GM19328 (cell line): ENCODE measurements around the gene CBL.
"Not testable (repeated sequence)": the region's sequence is repeated elsewhere in the genome, so short reads cannot be mapped to it uniquely, and the experiment has no call there.

Source experiments
- ATAC-seq: cut with Tn5 transposase; IDR thresholded peaks from one replicate; pipeline ENCODE4 v1.9.1; 2021; ENCODE audit warnings: mild to moderate bottlenecking, moderate library complexity; ENCODE audit not compliant: unreplicated experiment

Gene CBL

DNA sequence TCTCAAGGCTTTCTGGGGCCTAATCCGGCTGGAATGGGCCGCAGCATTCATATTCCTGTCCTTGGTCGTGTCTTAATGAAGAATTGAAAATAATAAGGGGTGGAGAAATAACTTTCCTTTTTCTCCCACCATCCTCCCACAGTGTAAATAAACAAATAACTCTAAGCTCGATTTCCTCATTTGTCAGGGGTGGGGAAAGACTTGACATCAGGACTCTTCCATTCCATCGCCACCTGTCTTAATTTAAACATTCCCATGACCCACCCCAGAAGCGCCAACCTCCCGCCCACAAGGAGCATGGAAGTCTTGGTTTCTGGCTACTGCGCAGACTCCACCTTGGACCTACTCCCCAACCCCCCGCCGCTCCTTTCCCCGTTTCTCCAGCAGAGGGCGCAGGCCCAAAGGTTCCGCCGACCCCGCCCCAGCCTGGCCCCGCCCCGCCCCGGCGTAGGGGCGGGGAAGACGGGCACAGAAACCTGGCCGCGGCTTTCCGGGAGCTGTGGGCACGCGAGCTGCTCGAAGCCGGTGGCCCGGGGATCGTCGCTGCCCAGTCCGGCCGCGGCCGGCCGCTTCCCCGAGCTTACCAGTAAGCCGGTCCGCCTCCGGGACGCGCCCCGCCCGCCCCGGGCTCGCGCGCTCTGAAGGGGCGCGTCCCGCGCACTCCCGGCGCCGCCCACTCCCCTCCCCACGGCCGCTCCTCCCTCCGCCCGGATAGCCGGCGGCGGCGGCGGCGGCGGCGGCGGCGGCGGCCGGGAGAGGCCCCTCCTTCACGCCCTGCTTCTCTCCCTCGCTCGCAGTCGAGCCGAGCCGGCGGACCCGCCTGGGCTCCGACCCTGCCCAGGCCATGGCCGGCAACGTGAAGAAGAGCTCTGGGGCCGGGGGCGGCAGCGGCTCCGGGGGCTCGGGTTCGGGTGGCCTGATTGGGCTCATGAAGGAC is at the start of gene CBL:
Gene CBL (plus strand): TSS at position 766 of the 937 bp plus-strand sequence. CDS start 79 bp downstream, at position 845.
- ATAC-seq: peak; percentile 82

DNA sequence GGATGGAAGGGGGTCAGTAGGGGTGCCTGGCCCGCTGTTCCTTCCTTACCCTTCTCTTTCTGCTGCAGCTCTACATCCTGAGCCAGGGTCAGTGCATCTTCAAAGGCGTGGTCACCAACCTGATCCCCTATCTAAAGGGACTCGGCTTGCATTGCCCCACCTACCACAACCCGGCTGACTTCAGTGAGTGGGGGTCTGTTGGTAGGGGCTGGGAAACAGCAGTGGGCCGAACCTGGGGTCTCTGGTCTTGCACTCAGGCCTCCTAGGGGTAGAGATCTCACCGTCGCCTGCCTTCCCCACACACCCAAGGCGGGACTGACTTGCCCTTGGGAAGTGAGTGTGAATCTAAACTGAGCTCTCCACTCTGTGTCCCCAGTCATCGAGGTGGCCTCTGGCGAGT is 49.6 kb upstream of the CBL start:
- no peak for ATAC-seq

DNA sequence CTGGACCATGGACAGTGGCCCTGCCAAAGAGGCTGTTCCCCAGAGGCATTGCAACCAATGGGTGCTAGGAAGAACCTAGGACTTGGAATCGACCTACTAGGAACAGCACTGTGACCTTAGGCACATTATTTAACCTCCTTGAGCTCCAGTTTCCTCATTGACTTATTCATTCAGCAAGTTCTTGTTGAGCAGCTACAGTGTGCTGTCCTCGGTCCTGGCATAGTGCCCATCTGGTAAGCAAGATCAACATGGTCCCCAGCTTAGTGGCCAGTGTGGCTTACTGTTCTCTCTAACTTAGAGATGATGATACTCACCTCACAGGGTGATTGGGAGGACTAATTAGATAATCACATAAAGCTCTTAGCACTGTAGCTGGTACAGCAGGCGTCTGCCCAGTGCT is 49.1 kb upstream of the CBL start:
- no peak for ATAC-seq

DNA sequence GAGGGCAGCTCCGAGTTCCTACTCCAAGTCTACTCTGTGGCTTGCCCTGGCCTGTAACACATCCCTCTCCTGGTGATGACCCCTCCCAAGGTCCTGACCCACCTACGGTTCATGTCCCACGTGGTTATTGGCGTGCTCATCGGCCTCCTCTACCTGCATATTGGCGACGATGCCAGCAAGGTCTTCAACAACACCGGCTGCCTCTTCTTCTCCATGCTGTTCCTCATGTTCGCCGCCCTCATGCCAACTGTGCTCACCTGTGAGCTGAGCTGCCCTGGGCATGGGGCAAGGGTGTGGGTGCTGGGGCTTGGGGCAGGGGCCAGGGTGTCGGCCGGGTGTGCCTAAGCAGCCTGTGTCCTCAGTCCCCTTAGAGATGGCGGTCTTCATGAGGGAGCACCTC is 47.7 kb upstream of the CBL start:
- ATAC-seq: no peak

DNA sequence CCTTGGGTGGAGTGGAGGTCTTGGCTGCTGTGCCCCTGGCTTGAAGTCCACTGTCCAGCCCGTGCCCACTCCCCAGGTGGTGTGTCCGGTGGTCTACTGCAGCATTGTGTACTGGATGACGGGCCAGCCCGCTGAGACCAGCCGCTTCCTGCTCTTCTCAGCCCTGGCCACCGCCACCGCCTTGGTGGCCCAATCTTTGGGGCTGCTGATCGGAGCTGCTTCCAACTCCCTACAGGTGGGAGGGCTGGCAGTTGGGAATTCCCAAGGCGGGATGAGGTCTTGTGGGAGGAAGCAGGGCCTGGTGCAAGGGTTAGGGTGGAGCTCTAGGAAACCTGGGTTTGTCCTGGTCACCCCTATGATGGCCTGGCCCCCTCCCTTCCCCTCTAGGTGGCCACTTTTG is 46.0 kb upstream of the CBL start:
- ATAC-seq: no peak

DNA sequence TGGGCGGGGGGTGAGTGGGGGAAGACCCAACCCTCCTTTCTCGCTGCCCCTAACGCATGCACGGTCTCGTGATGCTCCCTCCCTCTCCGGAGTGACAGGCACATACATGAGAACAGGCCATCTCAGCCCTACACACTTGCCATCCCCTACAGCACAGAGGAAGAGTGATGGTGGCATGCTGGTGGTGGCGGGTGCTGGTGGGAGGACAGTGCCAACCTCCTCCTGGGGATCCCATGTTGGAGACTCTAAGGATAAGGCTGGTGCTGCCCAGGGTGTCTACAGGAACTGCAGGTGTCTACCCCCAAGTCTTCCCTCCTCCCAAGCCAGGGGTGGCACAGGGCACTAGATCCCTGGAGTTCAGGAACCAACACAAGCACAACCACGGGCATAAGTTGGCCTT is 44.3 kb upstream of the CBL start:
- ATAC-seq: no peak

DNA sequence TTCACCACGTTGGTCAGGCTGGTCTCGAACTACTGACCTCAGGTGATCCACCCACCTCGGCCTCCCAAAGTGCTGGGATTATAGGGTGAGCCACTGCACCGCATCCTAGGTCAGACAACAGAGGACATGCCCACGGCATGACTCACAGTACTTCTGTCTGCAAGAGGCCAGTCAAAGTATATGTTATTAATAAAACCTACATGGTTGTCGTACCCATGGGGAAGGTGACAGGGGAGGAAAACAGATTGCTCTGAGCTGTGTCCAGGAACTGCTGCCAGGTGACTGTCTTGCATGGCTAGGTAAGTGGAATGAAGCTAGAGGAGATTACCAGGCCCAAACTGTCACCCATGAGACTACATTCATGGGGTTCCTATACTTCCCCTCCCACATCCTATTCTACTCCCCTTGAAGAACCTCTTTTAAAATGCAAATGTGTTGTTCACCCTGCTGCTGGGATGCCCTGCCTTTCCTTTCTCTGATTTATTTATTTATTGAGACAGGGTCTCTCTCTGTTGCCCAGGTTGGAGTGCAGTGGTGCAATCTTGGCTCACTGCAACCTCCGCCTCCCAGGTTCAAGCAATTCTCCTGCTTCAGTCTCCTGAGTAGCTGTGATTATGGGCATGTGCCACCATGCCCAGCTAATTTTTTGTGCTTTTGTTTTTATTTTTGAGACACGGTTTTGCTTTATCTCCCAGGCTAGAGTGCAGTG is 39.6 kb upstream of the CBL start:
- ATAC-seq: no peak

DNA sequence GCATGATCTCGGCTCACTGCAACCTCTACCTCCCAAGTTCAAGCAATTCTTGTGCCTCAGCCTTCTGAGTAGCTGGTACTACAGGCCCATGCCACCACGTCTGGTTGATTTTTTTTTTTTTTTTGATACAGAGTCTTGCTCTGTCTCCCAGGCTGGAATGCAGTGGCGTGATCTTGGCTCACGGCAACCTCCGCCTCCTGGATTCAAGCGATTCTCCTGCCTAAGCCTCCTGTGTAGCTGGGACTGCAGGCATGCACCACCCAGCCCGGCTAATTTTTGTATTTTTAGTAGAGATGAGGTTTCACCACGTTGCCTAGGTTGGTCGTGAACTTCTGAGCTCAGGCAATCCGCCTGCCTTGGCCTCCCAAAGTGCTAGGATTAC is 39.1 kb upstream of the CBL start:
- ATAC-seq: not testable (repeated sequence)

DNA sequence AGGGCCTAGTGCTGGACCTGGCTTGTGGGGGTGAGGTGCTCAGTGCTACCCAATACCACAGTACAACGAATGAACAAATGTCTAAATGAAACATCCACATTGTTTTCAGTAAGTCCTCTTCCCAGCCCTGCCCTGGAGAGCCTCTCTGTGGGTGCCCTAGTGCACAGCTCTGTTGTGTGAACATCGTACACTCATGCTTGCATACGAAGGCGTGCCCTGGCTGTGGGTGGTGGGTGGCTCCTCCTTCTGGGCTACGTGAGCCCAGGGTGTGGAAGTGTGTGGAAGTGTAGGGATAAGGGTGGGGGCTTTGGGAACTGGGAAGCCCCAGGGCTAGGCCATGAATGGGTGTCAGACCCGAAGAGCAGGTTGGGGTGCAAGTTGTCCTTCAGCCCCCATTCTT is 38.2 kb upstream of the CBL start:
- no peak for ATAC-seq

DNA sequence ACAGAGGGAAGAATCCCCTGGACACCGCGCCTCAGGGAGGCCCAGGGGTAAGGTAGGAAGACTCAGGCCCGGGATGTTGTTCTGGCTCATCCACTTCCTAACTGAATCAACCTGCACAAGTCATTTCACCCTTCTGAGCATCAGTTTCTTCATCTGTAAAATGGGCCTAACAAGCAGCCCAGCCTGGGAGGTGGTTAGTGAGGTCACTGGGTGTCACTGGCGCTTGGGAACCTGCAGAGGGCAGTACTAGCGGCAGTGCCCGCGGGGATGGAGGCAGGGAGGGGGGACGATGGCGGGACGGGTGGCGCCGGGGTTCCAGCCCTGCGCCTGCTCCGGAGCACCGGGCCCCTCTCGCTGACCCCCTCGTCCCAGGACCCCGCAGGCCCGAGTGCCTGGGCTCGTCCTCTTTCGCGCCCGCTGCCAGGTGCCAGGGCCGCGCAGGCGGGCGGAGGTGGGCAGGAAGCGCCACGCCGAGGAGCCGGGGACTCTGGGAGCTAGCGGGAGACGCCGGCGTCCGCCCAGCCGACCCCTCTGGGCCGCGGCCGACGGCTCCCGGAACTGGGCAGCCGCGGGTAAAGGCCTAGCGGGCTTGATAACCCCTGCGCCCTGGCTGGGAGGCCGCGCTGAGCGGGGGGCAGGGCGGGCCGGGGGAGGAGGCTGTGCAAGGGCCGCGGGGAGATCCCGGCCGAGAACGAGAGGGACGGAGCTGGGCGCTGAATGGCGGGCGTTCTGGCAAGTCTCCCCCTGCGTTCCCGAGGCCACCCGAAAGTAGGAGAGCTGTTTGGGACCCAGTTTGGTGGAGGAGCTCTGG is 37.5 kb upstream of the CBL start, which contains the start of gene NLRX1:
Gene NLRX1 (plus strand): TSS at position 255 of the 811 bp plus-strand sequence. CDS start 2,679 bp downstream, outside the sequence.
- peak; percentile 83 for ATAC-seq

DNA sequence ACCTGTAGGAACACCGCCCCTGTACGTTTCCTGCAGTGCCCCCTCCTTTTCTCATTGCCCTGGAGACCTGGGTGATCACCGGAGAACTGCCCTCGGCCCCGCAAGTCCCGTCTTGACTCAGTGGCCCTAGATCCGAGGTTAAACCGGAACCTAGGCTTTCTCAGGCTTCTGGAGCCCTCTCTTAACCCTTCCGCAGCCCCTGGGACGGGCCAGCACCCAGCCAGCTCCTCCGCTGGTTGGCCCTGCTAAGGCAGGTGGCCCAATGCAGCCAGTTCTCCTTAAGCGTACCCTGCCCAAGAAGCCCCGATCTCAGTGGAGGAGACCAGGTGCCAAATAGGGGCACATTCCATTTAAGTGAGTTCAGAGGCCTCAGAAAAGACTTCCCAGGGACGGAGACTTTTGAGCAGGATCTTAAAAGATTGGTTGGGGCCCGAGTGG is 36.8 kb upstream of the CBL start:
- ATAC-seq: peak; percentile 13

DNA sequence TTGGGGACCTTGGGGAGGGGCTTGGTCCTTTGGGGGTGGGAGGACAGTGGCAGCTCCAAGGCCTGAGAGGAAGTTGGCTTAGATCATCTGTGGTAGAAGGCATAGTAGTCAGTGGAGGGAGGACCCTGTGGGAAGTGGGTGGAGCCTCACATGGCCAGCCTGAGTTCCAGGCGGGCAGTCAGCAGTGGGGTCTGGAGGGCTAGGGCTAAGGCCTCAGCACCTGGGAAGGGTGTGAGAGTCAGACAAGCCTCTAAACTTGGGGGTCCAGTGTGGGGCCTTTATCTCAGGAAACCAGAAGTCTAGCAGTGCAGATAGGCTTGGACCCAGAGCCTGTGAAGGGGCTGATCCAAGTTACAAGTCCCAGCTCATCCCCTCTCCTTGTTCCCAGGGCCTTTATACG is 33.6 kb upstream of the CBL start:
- ATAC-seq: no peak

DNA sequence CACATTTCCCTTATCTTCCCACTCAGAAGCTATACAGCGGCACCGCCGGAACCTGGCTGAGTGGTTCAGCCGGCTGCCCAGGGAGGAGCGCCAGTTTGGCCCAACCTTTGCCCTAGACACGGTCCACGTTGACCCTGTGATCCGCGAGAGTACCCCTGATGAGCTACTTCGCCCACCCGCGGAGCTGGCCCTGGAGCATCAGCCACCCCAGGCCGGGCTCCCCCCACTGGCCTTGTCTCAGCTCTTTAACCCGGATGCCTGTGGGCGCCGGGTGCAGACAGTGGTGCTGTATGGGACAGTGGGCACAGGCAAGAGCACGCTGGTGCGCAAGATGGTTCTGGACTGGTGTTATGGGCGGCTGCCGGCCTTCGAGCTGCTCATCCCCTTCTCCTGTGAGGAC is 32.7 kb upstream of the CBL start:
- no peak for ATAC-seq

DNA sequence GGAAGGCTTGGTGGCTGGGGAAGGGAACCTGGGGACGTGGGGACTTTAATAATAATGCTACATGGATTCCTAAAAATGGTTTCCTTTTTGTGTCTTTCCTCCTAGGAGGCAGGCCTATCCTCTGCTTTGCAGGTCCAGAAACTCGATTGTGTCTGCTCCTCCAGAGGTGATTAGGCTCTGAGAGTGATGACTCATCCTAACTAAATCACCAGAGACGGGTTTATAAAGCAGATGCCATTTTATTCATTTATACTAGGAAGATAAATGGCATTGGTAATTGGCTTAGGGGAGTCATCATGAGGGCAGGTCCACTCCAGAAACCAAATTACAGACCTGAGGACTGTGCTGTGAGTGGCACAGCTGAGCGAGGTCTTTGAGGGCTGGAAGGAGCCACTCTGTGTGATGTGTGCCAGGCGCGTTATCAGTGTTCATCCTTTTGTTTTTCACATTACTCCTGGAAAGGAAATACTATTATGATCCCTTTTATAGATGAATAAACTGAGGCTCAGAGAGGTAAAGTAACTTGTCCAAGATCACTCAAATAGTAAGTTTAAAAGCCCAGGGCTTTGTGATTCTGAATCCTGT is 30.6 kb upstream of the CBL start:
- no peak for ATAC-seq

DNA sequence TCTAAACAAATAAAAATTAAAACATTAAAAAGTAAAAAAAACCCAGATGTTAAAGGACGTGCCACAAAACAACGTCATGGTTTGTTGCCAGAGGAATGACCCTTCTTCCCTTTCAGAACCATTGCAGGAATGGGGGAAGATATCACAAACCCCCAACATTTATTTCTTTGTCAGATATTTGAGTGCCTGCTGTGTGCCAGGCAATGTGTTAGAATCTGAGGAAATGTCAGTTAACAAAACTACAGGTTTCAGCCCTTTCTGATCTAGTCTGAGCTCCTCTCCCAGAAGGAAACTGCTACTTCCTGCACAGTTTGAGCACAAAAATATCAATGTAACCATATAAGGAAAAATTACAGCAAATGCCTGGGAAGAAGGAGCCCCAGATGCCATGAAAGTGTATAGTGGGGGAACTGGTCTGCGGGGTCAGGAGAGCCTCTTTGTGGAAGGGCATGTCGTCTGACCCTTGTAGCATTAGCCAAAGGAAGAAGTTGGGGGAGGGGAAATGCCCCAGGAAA is 27.9 kb upstream of the CBL start:
- no peak for ATAC-seq

DNA sequence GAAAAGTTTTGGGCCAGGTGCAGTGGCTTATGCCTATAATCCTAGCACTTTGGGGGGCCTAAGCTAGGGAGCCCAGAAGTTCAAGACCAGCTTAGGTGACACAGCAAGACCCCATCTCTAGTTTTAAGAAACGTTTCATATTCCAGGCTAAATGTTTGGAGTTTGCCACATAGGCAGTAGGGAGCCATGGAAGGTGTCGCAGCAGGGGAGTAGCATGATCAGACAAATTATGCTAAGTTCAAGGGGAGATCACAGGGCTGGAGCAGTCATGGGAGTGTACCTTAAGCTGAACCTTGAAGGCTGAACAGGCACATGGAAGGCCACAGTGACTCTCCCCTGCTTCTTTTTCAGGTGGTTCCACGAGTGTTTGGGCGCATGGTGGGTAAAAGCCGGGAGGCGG is 26.8 kb upstream of the CBL start:
- no peak for ATAC-seq

DNA sequence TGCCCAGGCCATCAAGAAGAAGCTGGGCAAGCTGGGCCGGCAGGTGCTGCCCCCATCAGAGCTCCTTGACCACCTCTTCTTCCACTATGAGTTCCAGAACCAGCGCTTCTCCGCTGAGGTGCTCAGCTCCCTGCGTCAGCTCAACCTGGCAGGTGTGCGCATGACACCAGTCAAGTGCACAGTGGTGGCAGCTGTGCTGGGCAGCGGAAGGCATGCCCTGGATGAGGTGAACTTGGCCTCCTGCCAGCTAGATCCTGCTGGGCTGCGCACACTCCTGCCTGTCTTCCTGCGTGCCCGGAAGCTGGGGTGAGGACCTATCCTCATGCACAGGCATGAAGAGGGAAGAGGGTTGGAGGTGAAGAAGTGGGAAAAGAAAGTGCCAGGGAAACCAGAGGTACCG is 26.2 kb upstream of the CBL start:
- ATAC-seq: no peak

DNA sequence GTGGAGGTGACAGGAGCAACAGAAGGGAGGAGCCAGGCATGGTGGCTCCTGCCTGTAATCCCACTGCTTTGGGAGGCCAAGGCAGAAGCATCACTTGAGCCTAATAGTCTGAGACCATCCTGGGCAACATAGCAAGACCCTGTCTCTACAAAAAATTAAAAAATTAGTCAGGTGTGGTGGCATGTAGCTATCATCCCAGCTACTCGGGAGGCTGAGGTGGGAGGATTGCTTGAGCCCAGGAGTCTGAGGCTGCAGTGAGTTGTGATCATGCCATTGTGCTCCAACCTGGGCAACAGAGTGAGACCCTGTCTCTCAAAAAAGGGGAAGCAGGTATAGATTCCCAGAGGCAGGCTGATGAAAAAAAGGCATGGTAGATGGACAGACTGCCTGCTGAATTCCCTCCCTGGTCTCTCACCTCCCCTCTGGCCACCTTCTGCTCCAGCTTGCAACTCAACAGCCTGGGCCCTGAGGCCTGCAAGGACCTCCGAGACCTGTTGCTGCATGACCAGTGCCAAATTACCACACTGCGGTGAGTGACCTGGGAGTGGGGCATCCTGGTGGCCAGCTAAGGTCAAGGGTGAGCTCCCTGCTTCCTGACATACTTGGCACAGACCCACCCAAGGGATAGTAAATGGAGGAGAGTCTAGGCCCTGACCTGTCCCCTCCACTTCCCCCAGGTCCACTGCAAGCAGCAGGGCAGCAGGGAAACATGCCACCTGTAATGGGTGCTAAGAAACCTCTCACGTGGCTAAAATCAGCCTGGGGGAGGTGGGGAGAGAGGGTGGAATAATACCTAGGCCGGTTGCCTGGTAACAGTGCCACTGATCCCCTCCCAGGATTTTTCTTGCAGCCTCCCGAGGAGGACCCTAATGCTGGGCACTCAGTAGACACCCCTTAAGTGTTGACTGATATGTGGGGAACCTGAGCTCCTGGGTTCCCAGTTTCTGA is 25.1 kb upstream of the CBL start:
- no peak for ATAC-seq

DNA sequence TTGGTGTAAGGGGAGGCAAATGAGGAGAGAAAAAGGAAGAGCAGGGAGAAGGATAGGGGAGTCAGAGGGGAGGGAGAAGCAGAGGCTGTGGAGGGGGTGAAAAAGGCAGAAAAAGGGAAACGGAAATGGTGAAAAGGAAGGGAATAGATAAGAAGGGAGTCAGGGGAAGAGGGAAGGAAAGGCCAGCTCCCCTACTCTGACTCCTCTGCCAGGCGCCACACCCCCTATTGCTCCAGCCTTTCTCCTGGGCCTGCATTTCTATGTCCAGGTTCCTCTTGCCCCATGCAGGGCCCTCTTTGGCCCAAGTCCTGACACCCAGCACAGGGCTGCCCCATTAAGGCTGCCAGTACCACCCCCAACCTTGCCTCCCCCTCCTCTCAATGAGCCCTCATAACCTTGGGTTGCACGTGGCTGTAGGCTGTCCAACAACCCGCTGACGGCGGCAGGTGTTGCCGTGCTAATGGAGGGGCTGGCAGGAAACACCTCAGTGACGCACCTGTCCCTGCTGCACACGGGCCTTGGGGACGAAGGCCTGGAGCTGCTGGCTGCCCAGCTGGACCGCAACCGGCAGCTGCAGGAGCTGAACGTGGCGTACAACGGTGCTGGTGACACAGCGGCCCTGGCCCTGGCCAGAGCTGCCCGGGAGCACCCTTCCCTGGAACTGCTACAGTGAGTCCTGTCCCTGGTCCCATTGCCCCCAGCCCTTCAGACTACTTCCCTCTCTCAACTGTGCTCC is 24.3 kb upstream of the CBL start:
- no peak for ATAC-seq
